ENCODE measurements around the gene PGBD2.
"Not testable (repeated sequence)": the region's sequence is repeated elsewhere in the genome, so short reads cannot be mapped to it uniquely, and the experiment has no call there.

PGBD2 gene, protein sequence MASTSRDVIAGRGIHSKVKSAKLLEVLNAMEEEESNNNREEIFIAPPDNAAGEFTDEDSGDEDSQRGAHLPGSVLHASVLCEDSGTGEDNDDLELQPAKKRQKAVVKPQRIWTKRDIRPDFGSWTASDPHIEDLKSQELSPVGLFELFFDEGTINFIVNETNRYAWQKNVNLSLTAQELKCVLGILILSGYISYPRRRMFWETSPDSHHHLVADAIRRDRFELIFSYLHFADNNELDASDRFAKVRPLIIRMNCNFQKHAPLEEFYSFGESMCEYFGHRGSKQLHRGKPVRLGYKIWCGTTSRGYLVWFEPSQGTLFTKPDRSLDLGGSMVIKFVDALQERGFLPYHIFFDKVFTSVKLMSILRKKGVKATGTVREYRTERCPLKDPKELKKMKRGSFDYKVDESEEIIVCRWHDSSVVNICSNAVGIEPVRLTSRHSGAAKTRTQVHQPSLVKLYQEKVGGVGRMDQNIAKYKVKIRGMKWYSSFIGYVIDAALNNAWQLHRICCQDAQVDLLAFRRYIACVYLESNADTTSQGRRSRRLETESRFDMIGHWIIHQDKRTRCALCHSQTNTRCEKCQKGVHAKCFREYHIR

DNA sequence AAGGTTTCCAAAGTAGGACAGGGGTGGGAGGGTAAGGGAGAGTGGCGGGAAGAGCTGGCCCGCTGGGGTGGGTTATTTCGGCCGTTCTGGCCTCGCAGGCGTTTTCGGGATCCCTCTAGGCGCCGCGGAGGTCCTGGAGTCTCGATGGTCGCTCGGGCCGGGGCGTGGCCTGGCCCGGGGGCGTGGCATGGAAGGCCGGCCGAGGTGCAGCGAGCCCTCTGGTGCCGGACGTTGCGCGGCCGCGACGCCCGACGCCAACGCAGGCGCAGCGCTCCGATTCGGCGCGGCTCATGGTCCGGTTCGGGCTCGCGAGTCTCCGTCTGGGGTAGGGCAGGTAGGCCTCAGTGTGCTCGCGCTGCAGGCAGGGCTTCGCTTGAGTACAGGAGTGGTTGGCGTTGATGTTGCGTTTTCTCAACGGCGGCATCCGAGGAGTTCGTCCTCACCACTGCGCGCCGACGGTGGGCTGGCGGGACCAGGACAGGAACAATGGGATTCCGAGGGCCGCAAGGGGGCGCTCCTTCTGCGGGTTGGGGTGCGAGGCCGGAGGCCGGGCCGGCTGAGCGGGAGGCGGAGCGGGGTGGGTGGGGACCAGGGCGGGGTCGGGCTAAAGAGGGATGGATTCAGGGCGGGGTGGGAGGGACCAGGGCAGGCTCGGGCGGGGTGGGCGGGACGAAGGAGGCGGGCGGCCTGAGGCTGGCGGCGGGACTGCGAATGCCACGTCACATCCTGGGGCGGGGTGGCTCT, at the start of gene PGBD2:
Gene PGBD2, plus strand, starts transcription at position 227 of the 744 bp plus-strand sequence. CDS start 7,628 bp downstream, outside the sequence.
- peak in 1 of 2 experiments; percentile 64 for DNase-seq

DNA sequence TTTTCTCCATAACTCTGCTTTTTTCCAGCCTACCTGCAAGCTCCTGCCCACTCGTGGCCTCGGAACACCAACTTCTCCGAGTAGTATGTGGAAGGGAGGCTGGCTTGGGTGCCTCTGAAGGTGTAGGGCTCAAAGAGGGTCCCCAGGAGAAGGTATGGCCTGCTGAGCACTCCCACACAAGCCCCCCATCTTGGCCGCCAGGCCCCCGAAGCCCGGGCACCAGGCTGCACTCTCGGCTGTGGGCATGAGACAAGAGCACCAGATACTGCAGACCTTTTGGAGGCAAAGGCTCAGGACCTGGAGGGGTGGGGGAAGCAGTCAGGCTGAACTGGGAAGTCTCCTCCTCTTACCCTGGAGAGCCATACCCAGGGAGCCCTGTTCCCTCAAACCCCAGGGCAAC, 48.8 kb upstream of the PGBD2 start:
- DNase-seq: no peak

DNA sequence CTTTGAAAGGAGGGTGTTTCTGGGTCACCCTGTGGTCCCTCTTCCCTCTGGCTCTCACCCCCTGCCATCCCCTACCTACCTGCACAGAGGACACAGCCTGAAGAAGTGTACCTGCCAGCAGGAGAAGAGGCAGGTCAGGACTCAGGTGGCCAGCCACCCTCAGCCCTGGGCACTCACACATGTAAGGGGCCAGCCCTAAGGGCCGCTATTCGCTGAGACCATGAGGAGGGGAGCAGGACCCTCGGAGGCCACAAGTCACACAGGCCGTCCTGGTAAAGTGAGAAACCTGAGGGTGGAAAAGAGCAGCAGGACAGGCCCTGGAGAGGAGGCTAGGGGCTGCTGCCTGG, 48.3 kb upstream of the PGBD2 start:
- no peak for DNase-seq

DNA sequence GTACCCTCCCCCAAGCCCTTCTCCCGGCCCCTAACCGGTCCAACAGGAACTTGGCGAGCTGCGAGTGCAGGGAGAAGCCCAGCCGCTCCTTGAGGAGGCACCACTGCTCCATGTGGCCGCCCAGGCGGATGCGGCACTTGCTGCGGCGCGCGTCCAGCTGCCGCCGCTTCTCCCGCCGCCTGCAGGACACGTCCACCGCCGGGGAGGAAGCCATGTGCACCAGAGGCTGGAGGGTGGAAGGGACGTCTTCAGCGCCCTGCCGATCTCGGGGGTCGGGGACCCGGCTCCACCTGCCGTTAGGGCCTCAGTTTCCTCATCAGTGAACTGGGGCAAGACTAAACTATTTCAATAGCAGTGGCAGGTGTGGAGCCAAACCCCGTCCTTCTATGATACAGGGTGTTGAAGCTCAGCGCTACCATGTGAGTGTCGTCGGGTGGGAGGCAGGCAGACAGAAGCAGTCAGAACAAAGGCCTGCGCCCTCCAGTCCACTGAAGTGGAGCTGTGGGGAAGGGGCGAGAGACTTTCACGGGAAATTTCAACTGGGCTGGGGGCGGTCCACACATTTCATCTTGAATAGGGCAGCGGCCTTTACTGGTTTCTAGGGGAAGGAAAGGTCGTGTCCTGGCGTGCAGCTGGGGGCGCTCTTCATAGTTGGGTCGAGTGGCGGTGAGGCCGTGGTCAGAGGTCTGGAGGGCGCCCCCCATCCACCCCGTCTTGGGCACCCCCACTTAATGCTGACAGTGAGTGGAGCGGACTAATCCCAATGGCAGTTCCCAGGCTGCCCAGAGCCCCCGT, 47.7 kb upstream of the PGBD2 start:
- DNase-seq: no peak

DNA sequence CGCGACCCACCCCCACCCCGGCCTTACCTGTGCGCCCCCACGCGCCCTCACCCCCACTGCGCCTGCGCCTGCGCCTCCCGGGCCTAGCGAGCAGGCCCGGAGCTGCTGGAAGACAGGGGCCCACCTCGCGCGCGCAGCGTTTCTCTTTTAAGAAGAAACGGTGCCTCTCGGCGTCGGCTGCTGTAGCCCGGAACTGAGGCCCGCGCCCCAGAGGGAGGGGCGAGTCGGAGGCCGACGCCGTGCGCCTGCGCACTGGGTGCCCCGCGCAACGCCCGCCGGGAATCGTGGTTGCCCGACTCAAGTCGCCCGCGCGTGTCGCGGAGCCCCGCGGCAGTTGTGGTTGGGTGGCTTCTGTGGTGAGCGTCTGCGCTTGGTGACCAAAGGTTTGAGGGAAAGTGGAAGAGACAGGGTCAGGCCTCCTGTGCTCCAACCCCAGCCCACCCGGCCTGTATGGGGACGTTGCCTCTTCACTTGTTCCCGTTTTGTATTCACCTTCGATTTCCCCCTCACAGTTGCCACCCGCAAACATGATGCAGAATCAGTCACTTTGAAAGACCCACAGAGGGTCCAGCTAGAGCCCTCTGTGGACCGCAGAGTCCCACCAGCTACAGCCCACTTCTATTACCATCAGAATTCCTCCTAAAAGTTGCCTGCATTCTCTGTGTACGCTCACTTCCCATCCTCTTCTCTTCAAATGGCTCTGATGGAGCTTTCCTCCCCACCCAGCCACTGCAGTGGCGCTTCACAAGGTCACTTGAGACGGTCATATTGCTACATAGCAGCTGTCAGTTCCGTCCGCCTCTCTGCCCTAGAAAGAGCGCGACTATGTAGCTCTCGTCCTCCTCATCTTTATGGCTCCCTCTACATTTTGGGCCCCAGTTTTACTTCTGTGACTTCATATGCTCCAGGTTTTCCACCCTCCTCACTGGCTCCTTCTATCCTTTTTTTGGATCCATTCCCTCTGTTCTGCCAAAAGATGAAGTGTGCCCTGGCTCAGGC, 46.8 kb upstream of the PGBD2 start, which contains the start of gene ZNF692:
Gene ZNF692, minus strand, starts transcription at position 195 of the 999 bp plus-strand sequence. CDS start 776 bp downstream, outside the sequence.
- peak; percentile 51 to 84 for DNase-seq

DNA sequence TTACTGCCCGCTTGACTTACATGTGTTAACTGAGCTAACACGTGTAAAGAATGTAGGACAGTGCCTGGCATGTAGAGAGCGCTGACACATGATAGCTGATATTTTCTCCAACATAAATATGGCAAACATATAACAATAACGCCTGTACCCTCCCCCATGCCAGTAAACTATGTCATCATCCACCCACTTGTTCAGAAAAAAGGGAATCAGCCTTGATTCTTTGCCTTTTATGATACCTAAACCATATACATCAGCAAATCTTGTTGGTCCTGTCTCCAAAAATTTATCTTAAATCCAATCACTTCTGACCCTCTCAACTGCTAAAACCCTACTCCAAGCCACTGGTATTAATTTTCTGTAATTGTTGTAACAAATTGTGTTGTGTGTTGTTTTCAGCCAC, 46.0 kb upstream of the PGBD2 start:
- DNase-seq: no peak

DNA sequence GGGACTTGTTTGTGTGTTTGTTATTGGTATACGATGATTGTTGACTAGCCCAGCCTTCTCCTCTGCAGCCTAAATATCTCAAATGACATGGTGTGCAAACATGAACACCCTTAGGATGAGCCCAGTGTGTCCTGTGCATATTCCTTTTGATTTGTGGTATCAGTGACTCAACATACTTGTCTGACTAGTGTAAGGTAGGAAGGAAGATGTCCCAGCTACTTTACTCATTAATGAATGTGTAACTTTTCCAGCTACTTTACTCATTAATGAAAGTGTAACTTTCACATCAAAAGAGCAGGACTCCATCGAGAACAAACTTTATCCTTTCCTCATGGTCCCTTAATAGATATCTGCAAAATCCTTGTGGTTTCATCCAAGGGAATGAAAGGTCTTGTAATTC, 44.4 kb upstream of the PGBD2 start:
- DNase-seq: no peak

DNA sequence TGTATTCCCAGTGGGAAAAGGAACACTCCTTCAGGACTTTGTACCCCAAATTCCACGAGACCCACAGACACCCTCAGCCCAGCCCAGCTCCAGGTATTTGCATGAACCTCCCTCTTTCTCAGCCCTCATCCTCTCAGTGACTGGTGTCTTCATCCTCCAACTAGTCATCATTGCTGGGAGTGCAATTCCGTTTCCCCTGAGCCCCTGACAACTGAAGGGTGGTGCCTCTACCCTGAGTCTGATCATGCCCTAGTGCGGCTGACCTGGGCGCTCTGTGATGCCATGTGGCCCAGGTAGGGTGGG, 43.4 kb upstream of the PGBD2 start:
- DNase-seq: no peak

DNA sequence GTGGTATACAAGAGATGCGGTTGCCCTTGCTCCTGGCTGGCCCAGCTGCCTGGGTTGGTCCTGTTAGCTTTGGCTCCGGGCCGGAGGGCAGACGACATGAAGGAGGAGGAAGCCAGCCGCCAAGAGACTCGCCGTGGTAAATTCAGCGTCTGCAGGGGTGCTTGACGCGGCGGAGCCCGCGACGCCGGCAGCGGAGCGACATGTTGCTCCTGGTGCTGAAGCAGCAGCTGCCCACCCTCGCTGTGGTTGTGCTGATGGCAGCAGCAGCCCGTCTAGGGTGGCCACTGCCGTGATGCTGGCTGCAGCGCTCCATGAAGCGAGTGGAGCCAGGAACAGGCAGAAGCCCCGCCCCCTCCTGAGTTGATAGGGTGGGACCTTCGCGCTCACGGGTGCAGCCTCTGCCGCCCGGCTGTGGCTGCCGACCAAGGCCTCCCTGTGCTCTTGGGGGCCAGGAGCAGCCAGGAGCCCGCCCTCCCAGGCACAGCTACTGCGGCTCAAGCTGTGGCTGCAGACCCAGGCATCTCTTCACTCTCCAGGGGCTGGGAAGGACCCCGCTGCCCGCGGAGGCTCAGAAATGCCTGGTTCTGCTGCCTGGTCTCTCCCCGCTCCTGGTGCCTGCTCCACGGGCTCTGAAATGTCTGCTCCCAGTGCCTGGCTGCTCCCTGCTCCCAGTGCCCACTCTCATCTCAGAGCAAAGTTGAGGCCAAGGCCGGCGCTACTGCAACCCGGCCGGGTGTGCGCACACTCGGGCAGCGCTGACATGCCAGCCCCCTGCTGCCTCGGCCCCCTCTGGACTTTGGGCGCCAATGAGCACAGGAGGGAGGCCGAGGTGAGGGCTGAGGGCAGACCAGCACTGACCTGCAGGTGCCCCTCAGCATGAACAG, 42.8 kb upstream of the PGBD2 start:
- peak; percentile 69 to 77 for DNase-seq

DNA sequence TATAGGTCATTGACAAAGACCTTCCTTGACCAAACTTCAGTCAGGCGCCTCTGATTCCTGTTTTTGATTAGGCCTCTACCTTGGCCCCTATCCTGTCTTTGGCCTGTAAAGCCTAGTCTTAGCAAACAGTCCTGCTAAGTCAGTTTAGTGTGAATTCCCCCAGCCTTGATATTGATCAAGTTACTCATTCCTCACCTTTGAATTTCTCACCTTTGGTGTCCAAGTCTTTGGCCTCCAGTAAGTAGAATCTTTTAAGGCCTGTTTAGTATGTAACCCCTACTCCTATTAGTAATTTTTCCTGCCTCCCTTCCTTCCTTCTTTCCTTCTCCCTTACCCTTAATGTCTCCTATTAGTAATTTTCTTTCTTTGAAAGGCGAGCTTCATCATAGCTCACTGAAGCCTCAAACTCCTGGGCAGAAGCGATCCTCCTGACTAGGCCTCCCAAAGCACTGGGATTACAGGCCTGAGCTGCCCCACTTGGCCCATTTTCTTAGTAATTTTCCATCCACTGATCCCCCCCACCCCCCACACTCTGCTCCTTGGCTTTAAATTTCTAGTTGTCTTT, 34.1 kb upstream of the PGBD2 start:
- no peak for DNase-seq

DNA sequence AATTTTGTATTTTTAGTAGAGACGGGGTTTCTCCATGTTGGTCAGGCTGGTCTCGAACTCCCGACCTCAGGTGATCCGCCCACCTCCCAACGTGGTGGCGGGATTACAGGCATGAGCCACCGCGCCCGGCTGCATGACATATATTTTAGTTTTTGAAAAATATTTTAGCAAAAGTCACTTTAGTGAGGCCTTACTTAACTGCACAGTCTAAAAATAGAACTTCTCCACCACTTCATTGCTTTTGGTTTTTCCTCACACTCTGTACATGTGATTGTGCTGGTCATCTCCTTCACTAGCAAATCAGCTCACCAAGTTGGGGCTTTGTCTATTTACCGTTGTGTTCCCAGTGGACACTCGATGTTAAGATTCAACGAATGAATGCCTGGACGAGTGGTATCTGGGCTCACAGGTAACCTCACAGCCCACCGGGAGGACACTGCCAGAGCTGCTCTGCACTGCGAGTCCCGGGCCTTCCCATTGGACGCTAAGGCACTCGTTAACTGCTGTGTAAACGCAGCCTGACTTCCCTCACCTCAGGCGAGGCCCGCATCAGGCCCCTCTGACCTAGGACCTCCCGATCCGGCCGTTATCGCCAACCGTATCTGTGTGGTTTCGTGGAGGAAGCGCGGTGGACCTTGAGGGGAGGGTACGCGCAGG, 33.2 kb upstream of the PGBD2 start:
- DNase-seq: peak in 1 of 2 experiments; percentile 38

DNA sequence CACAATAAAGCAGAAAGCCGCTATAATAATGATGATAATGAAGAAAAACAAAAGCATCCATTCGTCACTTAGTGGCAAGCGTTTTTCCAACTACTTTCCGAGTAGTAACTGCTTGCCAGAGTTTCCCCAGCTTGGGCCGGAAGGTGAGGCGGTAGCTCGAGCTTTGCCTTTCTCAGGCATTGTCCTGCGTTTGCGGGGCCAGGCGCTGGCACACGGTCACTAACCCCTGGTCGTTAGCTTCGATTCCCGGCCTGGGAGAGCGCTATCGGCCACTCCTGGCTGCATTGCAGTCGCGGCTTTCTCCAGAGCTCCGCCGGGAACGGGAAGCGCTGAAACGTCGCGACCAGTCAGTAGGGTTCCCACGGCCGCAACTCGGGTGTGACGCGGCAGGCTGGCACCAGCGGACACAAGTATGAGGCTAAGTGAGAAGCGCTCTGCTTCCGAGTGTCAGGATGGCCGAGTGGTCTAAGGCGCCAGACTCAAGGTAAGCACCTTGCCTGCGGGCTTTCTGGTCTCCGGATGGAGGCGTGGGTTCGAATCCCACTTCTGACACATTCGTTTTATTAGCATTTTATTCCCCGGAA, 32.5 kb upstream of the PGBD2 start:
- DNase-seq: peak; percentile 79 to 94

DNA sequence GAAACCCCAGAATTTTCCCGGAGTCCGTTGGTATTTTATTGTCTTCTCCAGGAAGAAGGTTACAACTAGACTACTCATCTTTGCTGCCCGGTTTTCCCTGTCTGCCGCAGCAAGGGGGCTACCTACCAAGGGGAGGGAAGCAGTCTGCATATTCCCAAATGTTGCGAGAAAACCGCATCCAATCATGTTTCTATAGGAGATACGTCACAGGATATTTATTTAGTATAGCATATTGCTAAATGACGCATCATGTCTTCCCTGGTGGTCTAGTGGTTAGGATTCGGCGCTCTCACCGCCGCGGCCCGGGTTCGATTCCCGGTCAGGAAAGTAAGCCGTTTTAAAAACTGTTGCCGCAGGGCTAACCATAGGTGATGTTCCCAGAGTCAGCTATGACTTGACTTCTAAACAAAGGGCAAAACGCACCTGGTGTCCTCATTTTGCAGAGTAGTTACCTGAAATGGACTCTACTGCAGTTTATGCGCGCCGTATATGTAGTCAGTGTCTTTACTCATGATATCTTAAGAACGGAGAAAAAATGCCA, 32.0 kb upstream of the PGBD2 start:
- peak; percentile 57 to 89 for DNase-seq

DNA sequence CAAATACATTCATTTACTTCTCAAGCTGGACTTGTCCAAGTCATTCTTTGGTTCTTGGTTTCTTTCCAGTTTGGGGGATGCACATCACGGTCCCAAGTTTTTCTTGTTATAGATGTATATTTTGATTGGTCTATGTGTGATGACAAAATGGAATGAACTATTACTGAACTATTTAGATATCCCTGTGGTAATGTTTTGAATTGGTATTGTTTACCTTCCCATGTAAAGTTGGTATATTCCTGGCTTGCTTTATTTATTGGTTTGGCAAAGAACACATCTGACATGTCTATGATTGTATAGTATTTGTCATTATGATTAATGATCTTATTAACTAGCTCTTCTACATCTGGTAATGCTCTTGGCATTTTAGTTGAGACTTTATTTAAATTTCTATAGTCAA, 24.8 kb upstream of the PGBD2 start:
- DNase-seq: no peak

DNA sequence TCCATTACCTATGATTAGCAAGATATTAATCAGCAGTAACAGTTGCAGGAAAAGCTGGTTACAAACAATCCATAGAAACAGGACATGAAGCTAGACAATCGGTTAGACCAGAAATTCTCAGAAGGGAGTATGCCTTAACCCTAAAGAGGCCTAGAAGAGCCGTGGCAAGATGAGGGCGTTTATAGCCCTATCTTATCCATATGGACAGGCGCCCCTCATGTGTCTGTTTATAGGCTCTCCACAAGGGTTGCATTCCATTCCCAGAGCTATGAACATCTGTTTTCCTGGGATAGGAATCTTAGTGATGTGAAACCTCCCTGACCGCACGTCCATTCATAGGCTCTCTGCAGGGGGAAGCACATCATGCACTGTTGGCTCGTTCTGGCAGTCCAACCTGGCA, 23.6 kb upstream of the PGBD2 start:
- not testable (repeated sequence) for DNase-seq

DNA sequence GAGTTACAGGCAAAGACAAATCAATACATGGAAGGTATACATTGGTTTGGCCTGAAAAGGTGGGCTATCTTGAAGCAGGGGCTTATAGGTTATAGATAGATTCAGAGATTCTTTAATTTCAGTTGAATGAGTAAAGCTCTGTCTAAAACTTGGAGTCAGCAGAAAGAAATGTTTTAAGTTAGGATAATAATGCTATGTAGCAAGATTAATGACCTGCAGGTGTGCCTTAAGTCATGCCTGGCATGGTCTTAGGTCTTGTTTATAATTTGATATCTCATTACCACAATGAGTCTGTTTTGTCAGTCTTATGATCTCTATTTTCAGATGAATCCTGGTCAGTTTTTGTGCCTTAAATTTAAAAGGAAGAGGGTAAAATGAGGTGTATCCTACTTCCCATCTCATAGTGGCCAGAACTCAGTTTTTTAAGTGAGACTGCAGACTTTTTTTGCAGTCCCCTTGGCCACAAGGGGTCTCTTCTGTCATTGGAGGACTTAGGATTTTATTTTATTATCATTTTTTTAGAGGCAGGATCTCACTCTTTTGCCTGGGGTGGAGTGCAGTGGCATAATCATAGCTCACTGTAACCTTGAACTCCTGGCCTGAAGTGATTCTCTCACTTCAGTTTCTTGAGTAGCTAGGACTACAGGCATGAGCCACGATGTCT, 21.3 kb upstream of the PGBD2 start:
- DNase-seq: no peak

DNA sequence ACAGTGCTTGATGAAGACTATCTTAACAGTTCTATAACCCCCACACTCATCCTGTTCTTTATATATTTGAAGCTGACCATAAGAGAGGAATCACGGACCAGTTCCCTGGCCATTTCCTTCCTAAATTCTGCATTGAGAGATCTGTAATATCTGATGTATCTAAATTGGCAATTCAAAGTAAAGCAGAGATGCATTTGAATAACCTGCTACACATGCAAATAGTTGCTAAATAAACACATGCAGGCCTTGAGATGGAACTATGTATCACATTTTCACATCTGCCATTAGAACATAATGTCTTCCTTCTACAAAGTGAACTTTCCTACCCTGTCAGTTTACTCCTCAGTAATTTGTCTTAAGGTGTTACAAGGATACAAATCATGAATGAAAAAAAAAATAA, 20.4 kb upstream of the PGBD2 start:
- no peak for DNase-seq

DNA sequence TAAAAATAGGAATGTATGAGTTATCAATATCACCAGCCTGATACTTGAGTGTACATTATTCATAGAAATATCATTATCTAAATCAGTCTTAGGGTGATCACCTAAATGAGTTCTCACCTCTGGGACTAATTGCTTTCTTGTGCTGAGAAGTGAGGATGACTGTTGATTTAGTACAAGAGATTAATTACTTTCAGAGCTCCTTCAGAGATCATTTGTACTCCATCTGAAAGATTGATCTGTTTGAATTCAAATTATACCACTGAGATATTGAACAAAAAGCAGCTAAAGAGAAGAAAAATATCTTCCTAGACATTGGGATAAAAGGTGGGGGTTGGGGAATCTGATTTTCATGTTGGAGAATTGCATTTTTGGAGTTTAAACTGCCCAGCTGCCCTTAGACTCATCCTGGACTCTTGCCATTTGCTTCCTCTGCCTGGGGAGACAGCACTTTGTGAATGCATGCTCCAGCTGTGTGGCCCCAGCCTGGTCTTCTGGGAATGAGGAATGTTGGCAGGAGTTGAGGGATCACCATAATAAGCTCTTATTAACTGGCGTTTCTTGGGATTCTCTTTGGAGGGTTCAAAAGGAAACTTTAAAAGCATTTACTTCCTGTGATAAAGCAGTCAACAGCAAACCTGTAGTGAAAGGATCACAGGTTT, 19.7 kb upstream of the PGBD2 start:
- no peak for DNase-seq
